ENCODE measurements around the gene PTMA.
"Not testable (repeated sequence)": the region's sequence is repeated elsewhere in the genome, so short reads cannot be mapped to it uniquely, and the experiment has no call there.

The PTMA gene

DNA sequence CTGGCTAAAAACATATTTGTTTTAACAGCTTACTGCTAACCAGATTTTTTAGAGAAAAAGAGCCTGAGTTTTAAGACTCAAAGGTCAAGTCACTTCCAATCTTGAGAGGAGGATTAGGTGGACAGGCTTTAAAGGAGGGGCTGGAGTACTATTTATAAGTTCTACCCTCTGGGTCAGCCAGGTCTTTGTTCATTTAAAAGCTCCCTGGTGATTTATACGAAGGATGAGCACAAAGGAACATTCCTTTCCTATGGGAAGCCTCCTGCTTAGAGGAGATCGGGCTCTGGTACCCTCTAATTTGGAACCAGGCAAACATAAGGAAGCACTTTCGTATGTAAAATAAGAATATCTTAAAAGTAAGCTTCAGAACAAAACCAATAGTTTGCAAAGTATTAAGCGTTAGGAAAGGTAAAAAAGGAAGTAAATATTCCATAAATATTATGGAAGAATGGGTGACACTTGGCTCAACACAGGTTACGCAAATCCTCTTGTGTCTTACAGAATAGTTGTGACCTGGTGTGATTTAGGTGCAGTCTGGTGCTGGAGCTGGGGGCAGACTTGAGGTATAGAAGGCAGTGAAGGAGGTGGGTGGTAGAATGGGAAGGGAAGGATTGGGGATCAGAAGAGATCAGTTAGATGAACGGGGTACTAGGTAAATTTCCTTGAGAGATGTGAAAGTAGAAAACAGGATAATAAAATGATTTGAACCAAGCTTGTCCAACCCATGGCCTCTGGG is 37.1 kb downstream of the PTMA start:
- DNase-seq (ENCODE audit: extremely low read depth, low read depth): no peak
- TF ChIP-seq, protein P1, sequence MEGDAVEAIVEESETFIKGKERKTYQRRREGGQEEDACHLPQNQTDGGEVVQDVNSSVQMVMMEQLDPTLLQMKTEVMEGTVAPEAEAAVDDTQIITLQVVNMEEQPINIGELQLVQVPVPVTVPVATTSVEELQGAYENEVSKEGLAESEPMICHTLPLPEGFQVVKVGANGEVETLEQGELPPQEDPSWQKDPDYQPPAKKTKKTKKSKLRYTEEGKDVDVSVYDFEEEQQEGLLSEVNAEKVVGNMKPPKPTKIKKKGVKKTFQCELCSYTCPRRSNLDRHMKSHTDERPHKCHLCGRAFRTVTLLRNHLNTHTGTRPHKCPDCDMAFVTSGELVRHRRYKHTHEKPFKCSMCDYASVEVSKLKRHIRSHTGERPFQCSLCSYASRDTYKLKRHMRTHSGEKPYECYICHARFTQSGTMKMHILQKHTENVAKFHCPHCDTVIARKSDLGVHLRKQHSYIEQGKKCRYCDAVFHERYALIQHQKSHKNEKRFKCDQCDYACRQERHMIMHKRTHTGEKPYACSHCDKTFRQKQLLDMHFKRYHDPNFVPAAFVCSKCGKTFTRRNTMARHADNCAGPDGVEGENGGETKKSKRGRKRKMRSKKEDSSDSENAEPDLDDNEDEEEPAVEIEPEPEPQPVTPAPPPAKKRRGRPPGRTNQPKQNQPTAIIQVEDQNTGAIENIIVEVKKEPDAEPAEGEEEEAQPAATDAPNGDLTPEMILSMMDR (IDR thresholded peaks at IDR 0.05; ENCODE audit: low read depth, low read length): no peak

DNA sequence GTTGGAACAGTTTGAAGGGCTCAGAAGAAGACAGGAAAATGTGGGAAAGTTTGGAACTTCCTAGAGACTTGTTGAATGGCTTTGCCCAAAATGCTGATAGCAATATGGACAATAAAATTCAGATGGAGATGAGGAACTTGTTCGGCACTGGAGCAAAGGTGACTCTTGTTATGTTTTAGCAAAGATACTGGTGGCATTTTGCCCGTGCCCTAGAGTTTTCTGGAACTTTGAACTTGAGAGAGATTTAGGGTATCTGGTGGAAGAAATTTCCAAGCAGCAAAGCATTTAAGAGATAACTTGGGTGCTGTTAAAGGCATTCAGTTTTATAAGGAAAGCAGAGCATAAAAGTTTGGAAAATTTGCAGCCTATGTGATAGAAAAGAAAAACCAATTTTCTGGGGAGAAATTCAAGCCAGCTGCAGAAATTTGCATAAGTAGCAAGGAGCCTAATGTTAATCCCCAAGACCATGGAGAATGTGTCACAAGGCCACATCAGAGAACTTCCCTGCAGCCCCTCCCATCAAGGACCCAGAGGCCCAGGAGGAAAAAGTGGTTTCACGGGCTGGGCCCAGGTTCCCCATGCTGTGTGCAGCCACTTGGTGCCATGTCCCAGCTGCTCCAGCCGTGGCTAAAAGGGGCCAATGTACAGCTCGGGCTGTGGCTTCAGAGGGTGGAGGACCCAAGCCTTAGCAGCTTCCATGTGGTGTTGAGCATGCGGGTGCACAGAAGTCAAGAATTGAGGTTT is 40.0 kb downstream of the PTMA start:
- not testable (repeated sequence) for DNase-seq (ENCODE audit: extremely low read depth, low read depth)

DNA sequence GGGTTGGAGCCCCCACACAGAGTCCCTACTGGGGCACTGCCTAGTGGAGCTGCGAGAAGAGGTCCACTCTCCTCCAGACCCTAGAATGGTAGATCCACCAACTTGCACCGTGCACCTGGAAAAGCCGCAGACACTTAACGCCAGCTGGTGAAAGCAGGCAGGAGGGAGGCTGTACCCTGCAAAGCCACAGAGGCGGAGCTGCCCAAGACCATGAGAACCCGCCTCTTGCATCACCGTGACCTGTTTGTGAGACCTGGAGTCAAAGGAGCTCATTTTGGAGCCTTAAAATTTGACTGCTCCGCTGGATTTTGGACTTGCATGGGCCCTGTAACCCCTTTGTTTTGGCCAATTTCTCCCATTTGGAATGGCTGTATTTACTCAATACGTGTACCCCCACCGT is 40.7 kb downstream of the PTMA start:
- DNase-seq (ENCODE audit: extremely low read depth, low read depth): not testable (repeated sequence)

DNA sequence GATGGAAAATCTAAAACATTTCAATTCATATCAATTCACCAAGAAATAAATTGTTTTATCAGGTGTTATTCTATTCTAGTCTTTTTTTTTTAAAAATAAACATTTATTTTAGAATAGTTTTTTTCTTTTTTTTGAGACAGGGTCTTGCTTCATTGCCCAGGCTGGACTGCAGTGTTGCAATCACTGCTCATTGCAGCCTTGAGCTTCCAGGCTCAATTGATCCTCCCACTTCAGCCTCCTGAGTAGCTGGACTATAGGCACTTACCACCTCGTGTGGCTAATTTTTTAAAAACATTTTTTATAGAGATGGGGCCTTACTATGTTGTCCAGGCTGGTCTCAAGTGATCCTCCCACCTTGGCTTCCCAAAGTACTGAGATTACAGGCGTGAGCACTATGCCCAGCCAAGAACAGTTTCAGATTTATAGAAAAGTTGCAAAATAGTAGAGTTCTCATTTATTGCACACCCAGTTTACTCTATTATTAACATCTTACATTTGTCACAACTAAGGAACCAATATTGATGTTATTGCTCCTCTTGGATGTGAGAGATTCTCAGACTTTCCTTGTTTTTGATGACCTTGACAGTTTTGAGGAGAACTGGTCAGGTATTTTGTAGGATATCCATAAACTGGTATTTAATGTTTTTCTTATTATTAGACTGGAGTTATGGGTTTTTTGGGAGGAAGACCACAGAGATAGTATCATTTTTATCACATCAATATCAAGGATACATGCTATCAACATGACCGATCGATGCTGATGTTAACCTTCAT is 42.9 kb downstream of the PTMA start:
- DNase-seq (ENCODE audit: extremely low read depth, low read depth): no peak
- TF ChIP-seq, protein P1 (IDR thresholded peaks at IDR 0.05; ENCODE audit: low read depth, low read length): no peak

DNA sequence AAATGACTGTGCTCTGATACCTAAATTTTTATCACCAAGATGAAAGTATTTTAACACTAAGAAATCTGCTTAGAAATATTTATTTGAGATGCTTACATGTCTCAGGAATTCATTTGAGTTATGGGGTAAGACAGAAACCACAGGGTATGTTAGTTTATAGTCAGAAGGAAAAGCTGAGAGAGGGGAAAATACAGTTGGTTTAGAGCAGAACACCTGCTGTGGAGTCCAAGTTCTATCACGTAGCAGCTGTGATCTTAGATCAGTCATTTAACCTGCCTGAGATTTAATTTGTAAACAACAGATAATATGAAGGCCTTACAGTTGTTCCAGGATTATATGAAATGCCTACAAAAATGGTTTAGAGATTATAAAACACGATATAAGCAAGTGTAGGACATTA is 43.7 kb downstream of the PTMA start:
- DNase-seq (ENCODE audit: extremely low read depth, low read depth): no peak
- TF ChIP-seq, protein P1 (IDR thresholded peaks at IDR 0.05; ENCODE audit: low read depth, low read length): no peak

DNA sequence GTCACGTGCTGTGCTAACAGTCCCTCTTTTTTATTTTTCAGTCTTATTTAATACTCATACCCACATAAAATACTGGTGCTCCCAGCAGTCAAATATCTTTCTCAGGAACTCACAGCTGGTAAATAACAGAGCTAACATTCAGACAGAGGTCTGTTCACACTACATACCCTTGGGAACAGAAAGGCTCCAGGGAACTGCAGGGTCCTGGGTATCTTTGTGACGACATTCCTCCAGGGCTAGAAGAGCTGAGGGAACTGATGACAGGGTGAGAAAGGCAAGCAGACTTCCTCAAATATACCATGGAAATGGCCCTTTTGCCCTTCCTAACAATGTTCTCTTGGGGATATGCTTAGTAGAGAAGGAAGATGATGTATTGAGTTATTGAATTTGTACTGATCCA is 53.4 kb downstream of the PTMA start:
- DNase-seq (ENCODE audit: extremely low read depth, low read depth): no peak
- TF ChIP-seq, protein P1 (IDR thresholded peaks at IDR 0.05; ENCODE audit: low read depth, low read length): no peak
